HepG2 (cell line): ENCODE measurements around the gene NOX3. TPM values are rescaled to one million over a fixed set of nuclear protein-coding genes. Genes with fewer than 3 reads are reported as not detected.

Source experiments
- BORCS8-MEF2B ChIP-seq: sonication (generic); formaldehyde crosslinking; IDR thresholded peaks from 2 replicates; pipeline ENCODE4 v1.8.0; 2022; ENCODE audit warnings: mild to moderate bottlenecking, missing genetic modification reagents
- CBX1 ChIP-seq: IDR thresholded peaks from one replicate; pipeline ENCODE4 v1.6.1; 2016; ENCODE audit warnings: antibody characterized with exemption, low read depth
- CENPX ChIP-seq: sonication (generic); formaldehyde crosslinking; IDR thresholded peaks from 2 replicates; pipeline ENCODE4 v1.9.0; 2021; ENCODE audit warnings: mild to moderate bottlenecking, missing genetic modification reagents, moderate library complexity
- EP300 ChIP-seq, 3 experiments: sonication (generic) in 1 of 3; formaldehyde crosslinking in 1 of 3; IDR thresholded peaks; 2 replicates each; pipeline versions ENCODE4 v1.5.1 to v1.6.1; 2011 to 2020; ENCODE audit warnings: low read depth in 2 of 3, low read length in 2 of 3, borderline replicate concordance in 1 of 3, improper control_type of control experiment in 1 of 3, mild to moderate bottlenecking in 1 of 3, missing genetic modification reagents in 1 of 3, moderate library complexity in 1 of 3
- HNRNPUL1 ChIP-seq: fragments of 200-400 bp; formaldehyde crosslinking; IDR thresholded peaks from 2 replicates; pipeline ENCODE4 v1.6.1; 2017; ENCODE audit warnings: low read depth, mild to moderate bottlenecking, low read length, moderate library complexity
- MIER2 ChIP-seq: IDR thresholded peaks from 2 replicates; pipeline ENCODE4 v1.6.1; 2016; ENCODE audit warnings: missing biosample characterization, missing genetic modification reagents
- NR2F1 ChIP-seq, 2 experiments: fragments of 450-650 bp in 1 of 2; formaldehyde crosslinking in 1 of 2; IDR thresholded peaks; 2 replicates each; pipeline versions ENCODE4 v1.5.0 to v1.6.1; 2016 to 2020; ENCODE audit warnings: mild to moderate bottlenecking in 1 of 2, missing compliant biosample characterization in 1 of 2, missing genetic modification reagents in 1 of 2, moderate library complexity in 1 of 2
- NR2F6 ChIP-seq, 2 experiments: IDR thresholded peaks; 2 replicates each; pipeline ENCODE4 v1.6.1; 2016; ENCODE audit warnings: antibody characterized with exemption in 1 of 2, mild to moderate bottlenecking in 1 of 2
- RBAK ChIP-seq: sonication (generic); formaldehyde crosslinking; IDR thresholded peaks from 2 replicates; pipeline ENCODE4 v1.5.1; 2020; ENCODE audit warnings: mild to moderate bottlenecking, missing genetic modification reagents
- RXRB ChIP-seq: IDR thresholded peaks from 2 replicates; pipeline ENCODE4 v1.6.1; 2016; ENCODE audit warnings: borderline replicate concordance, missing genetic modification reagents, missing compliant biosample characterization
- U2AF1 ChIP-seq: fragments of 200-400 bp; formaldehyde crosslinking; optimal IDR thresholded peaks from 2 replicates; pipeline ENCODE3; 2017; ENCODE audit warnings: mild to moderate bottlenecking, low read depth, low read length
- ZZZ3 ChIP-seq: sonication (generic); formaldehyde crosslinking; IDR thresholded peaks from 2 replicates; pipeline ENCODE4 v1.4.0; 2020; ENCODE audit warnings: missing genetic modification reagents, mild to moderate bottlenecking, borderline replicate concordance
- polyA plus RNA-seq, 8 experiments: library from polyadenylated mRNA; depleted of rRNA in 3 of 8; stranded (reverse) in 7 of 8; unstranded in 1 of 8; fragments of >200 nt; fragmentation: Illumina TruSeq in 4 of 8; extraction: Trizol in 4 of 8; gene quantifications; 2 replicates each; pipeline versions ENCODE4 v1.2.1 to v1.2.3, GENCODE V29; 2011 to 2016; ENCODE audit warnings: low read depth in 4 of 8, missing spikeins in 1 of 8, mixed read lengths in 1 of 8; ENCODE audit not compliant: insufficient read depth in 1 of 8
- total RNA-seq, 5 experiments: library from RNA; depleted of rRNA; stranded (reverse); fragments of >200 nt; fragmentation: Illumina TruSeq; extraction: Trizol; gene quantifications; 2 replicates each; pipeline ENCODE4 v1.2.3, GENCODE V29; 2016; ENCODE audit warnings: low read depth in 1 of 5
- TF ChIP-seq, protein P1 (sequence below): sonication (generic); formaldehyde crosslinking; IDR thresholded peaks from 2 replicates; pipeline ENCODE4 v1.4.0; 2020; ENCODE audit warnings: mild to moderate bottlenecking, missing genetic modification reagents
- TF ChIP-seq, protein P2 (sequence below): sonication (generic); formaldehyde crosslinking; IDR thresholded peaks from 2 replicates; pipeline ENCODE4 v1.5.0; 2020; ENCODE audit warnings: missing genetic modification reagents, mild to moderate bottlenecking, borderline replicate concordance

Gene NOX3
- total and polyA plus RNA-seq, 2 of the 13 experiments (the other 11 are each of a cell fraction or from before 2014, with no cell fraction given): 0.09 to 0.18 TPM

DNA sequence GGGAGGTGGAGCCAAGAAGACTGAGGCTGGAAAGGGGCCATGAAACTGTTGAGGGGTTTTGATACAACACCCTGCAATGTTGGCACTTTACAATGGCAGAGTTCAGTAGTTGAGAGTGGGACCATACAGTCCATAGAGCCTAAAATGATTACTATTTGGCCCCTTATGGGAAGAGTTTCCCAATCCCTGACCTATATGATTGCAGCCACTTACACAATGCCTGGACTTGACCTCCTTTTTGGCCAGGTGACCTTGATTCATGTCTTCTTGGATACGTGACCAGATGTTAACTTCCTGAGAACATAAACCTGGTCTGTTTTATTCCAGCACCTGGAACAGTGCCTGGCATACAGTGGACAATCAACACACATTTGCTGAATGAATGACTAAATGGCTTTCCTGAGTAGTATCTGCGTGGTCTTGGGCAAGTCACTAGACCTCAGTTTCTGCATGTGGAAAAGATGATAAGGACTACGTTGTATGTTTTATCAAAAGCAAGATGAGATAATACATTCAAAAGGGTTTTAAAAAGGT lies 58.4 kb downstream of the NOX3 start (continued):
- TF ChIP-seq, protein P1, sequence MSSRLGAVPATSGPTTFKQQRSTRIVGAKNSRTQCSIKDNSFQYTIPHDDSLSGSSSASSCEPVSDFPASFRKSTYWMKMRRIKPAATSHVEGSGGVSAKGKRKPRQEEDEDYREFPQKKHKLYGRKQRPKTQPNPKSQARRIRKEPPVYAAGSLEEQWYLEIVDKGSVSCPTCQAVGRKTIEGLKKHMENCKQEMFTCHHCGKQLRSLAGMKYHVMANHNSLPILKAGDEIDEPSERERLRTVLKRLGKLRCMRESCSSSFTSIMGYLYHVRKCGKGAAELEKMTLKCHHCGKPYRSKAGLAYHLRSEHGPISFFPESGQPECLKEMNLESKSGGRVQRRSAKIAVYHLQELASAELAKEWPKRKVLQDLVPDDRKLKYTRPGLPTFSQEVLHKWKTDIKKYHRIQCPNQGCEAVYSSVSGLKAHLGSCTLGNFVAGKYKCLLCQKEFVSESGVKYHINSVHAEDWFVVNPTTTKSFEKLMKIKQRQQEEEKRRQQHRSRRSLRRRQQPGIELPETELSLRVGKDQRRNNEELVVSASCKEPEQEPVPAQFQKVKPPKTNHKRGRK (CRISPR knock-in tag): peak; percentile 86
- TF ChIP-seq RXRB (CRISPR knock-in tag): peak; percentile 21; the same call in 1 of the 2 replicates
- no peak for TF ChIP-seq MIER2 (CRISPR knock-in tag)
- peak in 1 of 2 experiments; percentile 49; a peak in 1 of 4 replicates for TF ChIP-seq NR2F1 (CRISPR knock-in tag; IDR thresholded peaks at IDR 0.05)
- TF ChIP-seq U2AF1: no peak
- TF ChIP-seq RBAK (CRISPR knock-in tag): no peak
- no peak for TF ChIP-seq HNRNPUL1
- peak in 1 of 2 experiments; percentile 66; a peak in 1 of 4 replicates for TF ChIP-seq EP300 (IDR thresholded peaks at IDR 0.05; ENCODE audit: low read depth in 2 of 2, low read length in 2 of 2)
- no peak for TF ChIP-seq EP300 (CRISPR knock-in tag; IDR thresholded peaks at IDR 0.05; ENCODE audit: borderline replicate concordance)
- TF ChIP-seq ZZZ3 (CRISPR knock-in tag): no peak
- TF ChIP-seq CBX1: no peak
- TF ChIP-seq NR2F6 (IDR thresholded peaks at IDR 0.05): no peak; the same call in 1 of the 2 replicates
- TF ChIP-seq NR2F6 (CRISPR knock-in tag; IDR thresholded peaks at IDR 0.05): peak; percentile 40; the same call in 1 of the 2 replicates
- TF ChIP-seq, protein P2, sequence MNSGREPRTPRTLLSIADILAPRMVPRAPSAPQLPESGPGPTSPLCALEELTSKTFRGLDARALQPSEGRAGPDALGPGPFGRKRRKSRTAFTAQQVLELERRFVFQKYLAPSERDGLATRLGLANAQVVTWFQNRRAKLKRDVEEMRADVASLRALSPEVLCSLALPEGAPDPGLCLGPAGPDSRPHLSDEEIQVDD (CRISPR knock-in tag): no peak
- no peak for TF ChIP-seq BORCS8-MEF2B (CRISPR knock-in tag)
- TF ChIP-seq CENPX: no peak
- TF ChIP-seq, all 625 proteins: peak for 34
